H9 (cell line): ENCODE measurements around the gene KIF9. TPM values are rescaled to one million over a fixed set of nuclear protein-coding genes. Genes with fewer than 3 reads are reported as not detected.

Source experiments
- DNase-seq: peaks from one replicate; pipeline ENCODE4 v3.0.0-alpha.2; 2017
- H2AFZ ChIP-seq: one replicate; pipeline ENCODE4 v1.6.1; 2013; ENCODE audit warnings: mild to moderate bottlenecking, low read length, control low read depth, moderate library complexity
- H2AK5ac ChIP-seq: 2 replicates; pipeline ENCODE4 v1.6.1; 2013; ENCODE audit warnings: low read length, control low read depth, mixed read lengths; ENCODE audit not compliant: insufficient read length
- H2BK120ac ChIP-seq: one replicate; pipeline ENCODE4 v1.6.1; 2013; ENCODE audit warnings: low read depth, mild to moderate bottlenecking, low read length, control low read depth, inconsistent platforms; ENCODE audit not compliant: poor library complexity, severe bottlenecking
- H2BK12ac ChIP-seq: 2 replicates; pipeline ENCODE4 v1.6.1; 2013; ENCODE audit warnings: low read length, control low read depth, mixed read lengths, low read depth; ENCODE audit not compliant: insufficient read length
- H2BK15ac ChIP-seq: 2 replicates; pipeline ENCODE4 v1.6.1; 2013; ENCODE audit warnings: low read depth, low read length, control low read depth
- H2BK20ac ChIP-seq: one replicate; pipeline ENCODE4 v1.6.1; 2013; ENCODE audit warnings: low read depth, mild to moderate bottlenecking, low read length, control low read depth, inconsistent platforms; ENCODE audit not compliant: poor library complexity, severe bottlenecking
- H2BK5ac ChIP-seq: 2 replicates; pipeline ENCODE4 v1.6.1; 2013; ENCODE audit warnings: low read length, control low read depth, mixed read lengths; ENCODE audit not compliant: insufficient read length
- H3K14ac ChIP-seq: 2 replicates; pipeline ENCODE4 v1.6.1; 2013; ENCODE audit warnings: low read length, control low read depth; ENCODE audit not compliant: insufficient read depth
- H3K18ac ChIP-seq: 2 replicates; pipeline ENCODE4 v1.6.1; 2013; ENCODE audit warnings: low read depth, mild to moderate bottlenecking, mixed read lengths, low read length, control low read depth; ENCODE audit not compliant: insufficient read length
- H3K23ac ChIP-seq: 2 replicates; pipeline ENCODE4 v1.6.1; 2013; ENCODE audit warnings: low read length, control low read depth, mixed read lengths, low read depth; ENCODE audit not compliant: insufficient read length
- H3K23me2 ChIP-seq: 2 replicates; pipeline ENCODE4 v1.6.1; 2013; ENCODE audit warnings: low read depth, mild to moderate bottlenecking, mixed read lengths, low read length, control low read depth; ENCODE audit not compliant: insufficient read length, poor library complexity, severe bottlenecking
- H3K27ac ChIP-seq: 2 replicates; pipeline ENCODE4 v1.5.1; 2013; ENCODE audit warnings: low read length, control low read depth, mixed read lengths, low read depth; ENCODE audit not compliant: insufficient read length
- H3K27me3 ChIP-seq: 2 replicates; pipeline ENCODE4 v1.6.1; 2013; ENCODE audit warnings: low read length, control low read depth, inconsistent platforms; ENCODE audit not compliant: insufficient read depth
- H3K4ac ChIP-seq: 2 replicates; pipeline ENCODE4 v1.6.1; 2013; ENCODE audit warnings: low read depth, mild to moderate bottlenecking, control low read depth, inconsistent platforms, low read length, moderate library complexity
- H3K4me1 ChIP-seq: 2 replicates; pipeline ENCODE4 v1.6.1; 2013; ENCODE audit warnings: low read length, control low read depth, inconsistent platforms; ENCODE audit not compliant: insufficient read depth
- H3K4me2 ChIP-seq: 2 replicates; pipeline ENCODE4 v1.6.1; 2013; ENCODE audit warnings: low read length, control low read depth, mixed read lengths; ENCODE audit not compliant: insufficient read length, insufficient read depth
- H3K56ac ChIP-seq: 2 replicates; pipeline ENCODE4 v1.6.1; 2013; ENCODE audit warnings: low read depth, mild to moderate bottlenecking, mixed read lengths, low read length, control low read depth; ENCODE audit not compliant: insufficient read length
- H3K79me1 ChIP-seq: 2 replicates; pipeline ENCODE4 v1.6.1; 2013; ENCODE audit warnings: low read depth, mild to moderate bottlenecking, moderate library complexity, low read length, control low read depth, inconsistent platforms; ENCODE audit not compliant: insufficient read depth, poor library complexity, severe bottlenecking
- H3K79me2 ChIP-seq: 2 replicates; pipeline ENCODE4 v1.6.1; 2013; ENCODE audit warnings: low read length, control low read depth, inconsistent platforms; ENCODE audit not compliant: insufficient read depth
- H3K9ac ChIP-seq: 2 replicates; pipeline ENCODE4 v1.6.1; 2013; ENCODE audit warnings: low read length, control low read depth, mixed read lengths; ENCODE audit not compliant: insufficient read length; ENCODE audit errors: extremely low read depth
- H3K9me3 ChIP-seq: one replicate; pipeline ENCODE4 v1.6.1; 2013; ENCODE audit warnings: low read depth, low read length, inconsistent platforms; ENCODE audit not compliant: control insufficient read depth
- H3T11ph ChIP-seq: one replicate; pipeline ENCODE4 v1.6.1; 2013; ENCODE audit warnings: mild to moderate bottlenecking, low read length, control low read depth, inconsistent platforms
- H4K20me1 ChIP-seq: one replicate; pipeline ENCODE4 v1.6.1; 2013; ENCODE audit not compliant: control insufficient read depth, insufficient read length, insufficient read depth
- H4K5ac ChIP-seq: 2 replicates; pipeline ENCODE4 v1.6.1; 2013; ENCODE audit warnings: low read depth, mild to moderate bottlenecking, mixed read lengths, low read length, control low read depth; ENCODE audit not compliant: insufficient read length
- H4K8ac ChIP-seq: replicated peaks from 2 replicates; pipeline ENCODE4 v1.6.1; 2013; ENCODE audit warnings: low read length, control low read depth, mixed read lengths, low read depth; ENCODE audit not compliant: insufficient read length
- H4K91ac ChIP-seq: 2 replicates; pipeline ENCODE4 v1.6.1; 2013; ENCODE audit warnings: low read depth, mild to moderate bottlenecking, moderate library complexity, mixed read lengths, low read length, control low read depth; ENCODE audit not compliant: insufficient read length
- H3K27ac Mint-ChIP-seq, 3 experiments: 2 replicates in 2 of 3; 3 replicates in 1 of 3; pipeline ENCODE4 v1.8.0; 2020 to 2021; ENCODE audit warnings: mixed read lengths in 3 of 3, mild to moderate bottlenecking in 1 of 3, moderate library complexity in 1 of 3
- H3K27me3 Mint-ChIP-seq: 2 replicates; pipeline ENCODE4 v1.8.0; 2021; ENCODE audit warnings: low read depth, mild to moderate bottlenecking, moderate library complexity, mixed read lengths
- H3K36me3 Mint-ChIP-seq, 3 experiments: 2 replicates in 2 of 3; 3 replicates in 1 of 3; pipeline ENCODE4 v1.8.0; 2020 to 2021; ENCODE audit warnings: low read depth in 3 of 3, mixed read lengths in 3 of 3; ENCODE audit not compliant: insufficient read depth in 1 of 3
- H3K4me1 Mint-ChIP-seq, 2 experiments: 2 replicates each; pipeline ENCODE4 v1.8.0; 2020; ENCODE audit warnings: mixed read lengths in 2 of 2
- H3K4me3 Mint-ChIP-seq, 2 experiments: 2 replicates in 1 of 2; 3 replicates in 1 of 2; pipeline ENCODE4 v1.8.0; 2020 to 2021; ENCODE audit warnings: mild to moderate bottlenecking in 2 of 2, mixed read lengths in 2 of 2, moderate library complexity in 1 of 2
- H3K9me3 Mint-ChIP-seq, 2 experiments: 2 replicates in 1 of 2; 3 replicates in 1 of 2; pipeline ENCODE4 v1.8.0; 2020; ENCODE audit warnings: mild to moderate bottlenecking in 2 of 2, mixed read lengths in 2 of 2, moderate library complexity in 1 of 2
- CTCF ChIP-seq: fragments of 200-600 bp; sonication (generic); conservative IDR thresholded peaks from 3 replicates; pipeline ENCODE4 v1.8.0; 2021; ENCODE audit warnings: antibody characterized with exemption, mild to moderate bottlenecking
- WGBS: extraction: QIAGEN DNeasy Blood & Tissue Kit; methylation state at CpG from one replicate; pipeline ENCODE4 v1.1.7; 2013; ENCODE audit warnings: missing lambda C conversion rate, low lambda C conversion rate, mixed read lengths; ENCODE audit not compliant: insufficient read length; ENCODE audit errors: extremely low coverage; 5-methylcytosine and 5-hydroxymethylcytosine counted together
- total RNA-seq: library from RNA; stranded (reverse); gene quantifications from 2 replicates; pipeline ENCODE4 v1.2.1, GENCODE V29; 2021

KIF9 gene
- total RNA-seq, 1 experiment from 2014 or later, result 8.4 TPM

DNA sequence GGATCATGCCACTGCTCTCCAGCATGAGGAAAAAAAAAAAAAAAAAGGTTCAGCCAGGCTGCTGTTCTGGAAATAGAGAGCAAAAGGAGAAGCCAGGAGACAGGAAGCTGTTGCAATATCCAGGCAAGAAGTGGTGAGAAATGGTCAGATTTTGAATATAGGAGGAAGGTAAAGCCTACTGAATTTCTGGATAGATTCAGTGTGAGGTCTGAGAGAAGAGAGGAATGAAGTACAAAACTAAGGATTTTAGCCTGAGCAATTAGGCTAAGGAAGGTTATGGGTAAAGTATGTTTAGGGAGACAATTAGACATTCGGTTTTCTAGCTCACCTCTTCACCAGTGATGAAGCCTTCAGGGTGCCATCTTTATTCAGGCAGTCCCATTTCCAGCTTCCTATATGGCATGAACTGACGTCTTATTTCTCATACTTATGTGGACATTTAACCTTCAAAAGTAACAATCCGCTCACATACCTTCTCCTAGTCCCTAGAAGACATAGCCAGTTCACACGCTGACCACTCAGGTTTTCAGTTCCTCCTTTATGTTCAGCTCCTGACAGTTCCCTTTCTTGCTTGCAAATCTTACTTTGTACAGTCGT lies 57.2 kb downstream of the KIF9 start:
- Histone ChIP-seq H4K20me1 (peaks cover 3% of the 10 kb centered on the region), H2BK12ac (no peak overlapping the region), H2AFZ (no peak overlapping the region), H3T11ph (no peak overlapping the region), H3K18ac (no peak overlapping the region), H4K5ac (no peak overlapping the region), H3K56ac (no peak overlapping the region), H2AK5ac (no peak overlapping the region), H2BK20ac (no peak overlapping the region), H3K14ac (no peak overlapping the region), H3K9me3 (no peaks in the 10 kb centered on the region), H4K91ac (no peak overlapping the region), H3K79me2 (no peaks in the 10 kb centered on the region), H2BK15ac (no peak overlapping the region), H3K9ac (no peak overlapping the region), H3K23me2 (no peaks in the 10 kb centered on the region), H2BK5ac (no peak overlapping the region), H3K23ac (no peak overlapping the region), H3K79me1 (no peaks in the 10 kb centered on the region), H2BK120ac (no peak overlapping the region), H4K8ac (no peak overlapping the region), H3K27me3 (no peaks in the 10 kb centered on the region), H3K27ac (no peak overlapping the region), H3K4me1 (no peaks in the 10 kb centered on the region), H3K4me2 (no peak overlapping the region), H3K4ac (no peak overlapping the region)
- H3K27me3 Mint-ChIP-seq, result no peaks in the 10 kb centered on the region
- peaks cover 7 to 9% of the 10 kb centered on the region in 2 experiments for H3K4me1 Mint-ChIP-seq
- DNase-seq, result no peak
- H3K36me3 Mint-ChIP-seq, result no peaks in the 10 kb centered on the region
- H3K27ac Mint-ChIP-seq, result no peak overlapping the region
- no peaks in the 10 kb centered on the region for H3K9me3 Mint-ChIP-seq
- H3K4me3 Mint-ChIP-seq, result no peak overlapping the region
- TF ChIP-seq CTCF, result no peak
- WGBS, result no CpG with 5 or more reads among the region's 5 CpGs
